ENCODE data around the gene KCND3. TPM values are rescaled to one million over a fixed set of nuclear protein-coding genes. Genes with fewer than 3 reads are reported as not detected.
A peak's percentile ranks its signal among the peaks of the same experiment; 100 is the strongest.
"Not testable (repeated sequence)": the region's sequence is repeated elsewhere in the genome, so short reads cannot be mapped to it uniquely, and the experiment has no call there.

KCND3 gene
- total and polyA plus RNA-seq, 8 donors, result 0.87 to 15.8 (median 4.5) TPM

GRCh38 chr1:111745675-111746613 is 243.5 kb downstream of the KCND3 start:
- no peaks in the 10 kb centered on the region for H3K36me3 ChIP-seq
- DNase-seq, result peak in 1 of 2 donors; percentile 38
- H3K4me3 ChIP-seq, result no peak overlapping the region
- peaks cover 0 to 13% (median 0%) of the 10 kb centered on the region in 3 donors for H3K27me3 ChIP-seq
- intact Hi-C loops (cut with DNase I; ENCODE audit: low total_unique reads), result loop anchor here (10.0 kb wide), 1 partner anchor 261 kb away; no protein-coding TSS in a partner anchor
- peaks cover 0 to 10% (median 0%) of the 10 kb centered on the region in 4 donors for H3K4me1 ChIP-seq
- TF ChIP-seq EP300 (IDR thresholded peaks at IDR 0.05) (no peak), POLR2A (IDR thresholded peaks at IDR 0.05) (no peak), POLR2AphosphoS5 (IDR thresholded peaks at IDR 0.05) (no peak)
- TF ChIP-seq, protein P1, sequence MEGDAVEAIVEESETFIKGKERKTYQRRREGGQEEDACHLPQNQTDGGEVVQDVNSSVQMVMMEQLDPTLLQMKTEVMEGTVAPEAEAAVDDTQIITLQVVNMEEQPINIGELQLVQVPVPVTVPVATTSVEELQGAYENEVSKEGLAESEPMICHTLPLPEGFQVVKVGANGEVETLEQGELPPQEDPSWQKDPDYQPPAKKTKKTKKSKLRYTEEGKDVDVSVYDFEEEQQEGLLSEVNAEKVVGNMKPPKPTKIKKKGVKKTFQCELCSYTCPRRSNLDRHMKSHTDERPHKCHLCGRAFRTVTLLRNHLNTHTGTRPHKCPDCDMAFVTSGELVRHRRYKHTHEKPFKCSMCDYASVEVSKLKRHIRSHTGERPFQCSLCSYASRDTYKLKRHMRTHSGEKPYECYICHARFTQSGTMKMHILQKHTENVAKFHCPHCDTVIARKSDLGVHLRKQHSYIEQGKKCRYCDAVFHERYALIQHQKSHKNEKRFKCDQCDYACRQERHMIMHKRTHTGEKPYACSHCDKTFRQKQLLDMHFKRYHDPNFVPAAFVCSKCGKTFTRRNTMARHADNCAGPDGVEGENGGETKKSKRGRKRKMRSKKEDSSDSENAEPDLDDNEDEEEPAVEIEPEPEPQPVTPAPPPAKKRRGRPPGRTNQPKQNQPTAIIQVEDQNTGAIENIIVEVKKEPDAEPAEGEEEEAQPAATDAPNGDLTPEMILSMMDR (IDR thresholded peaks at IDR 0.05), result no peak
- no peaks in the 10 kb centered on the region for H3K9me3 ChIP-seq
- H3K27ac ChIP-seq, result peak overlapping the region in 3 of 5 donors; percentile 1 to 43 (median 3)
- 91 to 96% (median 93%) methylated on average over 9 of the region's 9 CpGs for WGBS, 5 donors

DNA sequence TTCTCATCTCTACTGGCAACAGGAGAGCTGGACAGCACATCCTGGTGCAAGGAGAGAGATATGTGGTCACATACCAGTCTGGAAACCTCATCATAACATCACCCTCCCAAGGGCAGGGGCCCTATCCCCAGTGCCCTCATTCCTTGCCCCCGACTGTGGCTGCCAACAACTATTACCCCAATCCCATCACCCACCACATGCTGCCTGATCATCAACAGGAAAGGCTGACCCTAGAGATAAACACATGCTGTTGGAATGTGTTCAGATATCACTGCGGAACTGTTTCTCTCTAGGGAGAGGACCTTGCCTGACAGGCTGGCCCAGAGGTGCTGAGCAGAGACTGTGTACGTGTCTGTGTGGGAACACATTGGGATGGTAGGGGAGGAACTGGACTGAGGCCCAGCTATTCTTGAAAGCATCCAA is 245.8 kb downstream of the KCND3 start:
- TF ChIP-seq EP300 (IDR thresholded peaks at IDR 0.05) (no peak), POLR2AphosphoS5 (IDR thresholded peaks at IDR 0.05) (no peak), POLR2A (IDR thresholded peaks at IDR 0.05) (no peak)
- TF ChIP-seq, protein P1 (IDR thresholded peaks at IDR 0.05), result no peak
- Histone ChIP-seq H3K4me3 (no peak overlapping the region), H3K27ac (no peak overlapping the region), H3K4me1 (peaks cover 9 to 19% (median 15%) of the 10 kb centered on the region in 4 donors), H3K9me3 (no peaks in the 10 kb centered on the region), H3K36me3 (no peaks in the 10 kb centered on the region), H3K27me3 (peaks cover 0 to 23% (median 0%) of the 10 kb centered on the region in 3 donors)
- 56 to 69% (median 60%) methylated on average over 3 of the region's 3 CpGs for WGBS, 5 donors
- peak in 1 of 2 donors; percentile 5 for DNase-seq
- intact Hi-C loops (cut with DNase I; ENCODE audit: low total_unique reads), result loop anchor here (10.0 kb wide), 1 partner anchor 259 kb away; no protein-coding TSS in a partner anchor

GRCh38 chr1:111742938-111743549 is 246.4 kb downstream of the KCND3 start:
- intact Hi-C loops (cut with DNase I; ENCODE audit: low total_unique reads), result loop anchor here (10.0 kb wide), 1 partner anchor 258 kb away; no protein-coding TSS in a partner anchor
- WGBS, 5 donors, result 59 to 72% (median 65%) methylated on average over 5 of the region's 5 CpGs
- TF ChIP-seq, protein P1 (IDR thresholded peaks at IDR 0.05), result no peak
- no peak for TF ChIP-seq POLR2AphosphoS5 (IDR thresholded peaks at IDR 0.05)
- Histone ChIP-seq H3K27ac (no peak overlapping the region), H3K4me1 (peaks cover 15 to 25% (median 22%) of the 10 kb centered on the region in 4 donors), H3K9me3 (no peaks in the 10 kb centered on the region), H3K27me3 (peaks cover 0 to 23% (median 0%) of the 10 kb centered on the region in 3 donors), H3K4me3 (no peak overlapping the region), H3K36me3 (no peaks in the 10 kb centered on the region)
- peak in 1 of 2 donors; percentile 42 for DNase-seq

DNA sequence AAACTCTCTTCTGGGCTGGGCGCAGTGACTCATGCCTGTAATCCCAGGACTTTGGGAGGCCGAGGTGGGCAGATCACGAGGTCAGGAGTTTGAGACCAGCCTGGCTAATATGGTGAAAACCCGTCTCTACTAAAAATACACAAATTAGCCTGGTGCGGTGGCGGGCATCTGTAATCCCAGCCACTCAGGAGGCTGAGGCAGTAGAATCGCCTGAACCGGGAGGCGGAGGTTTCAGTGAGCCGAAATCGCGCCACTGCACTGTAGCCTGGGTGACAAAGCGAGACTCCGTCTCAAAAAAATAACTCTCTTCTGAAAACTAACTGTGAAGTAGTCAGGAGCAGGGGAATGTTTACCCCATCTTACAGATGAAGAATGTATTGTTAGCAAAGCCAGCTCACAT is 247.2 kb downstream of the KCND3 start:
- Histone ChIP-seq H3K4me1 (peaks cover 22 to 31% (median 29%) of the 10 kb centered on the region in 4 donors), H3K27me3 (peaks cover 0 to 23% (median 0%) of the 10 kb centered on the region in 3 donors)
- WGBS, 5 donors, result 91 to 97% (median 93%) methylated on average over 14 of the region's 14 CpGs
- intact Hi-C loops (cut with DNase I; ENCODE audit: low total_unique reads), result loop anchor here (10.0 kb wide), 1 partner anchor 257 kb away; no protein-coding TSS in a partner anchor
- not testable (repeated sequence) for H3K4me3 ChIP-seq, H3K9me3 ChIP-seq, H3K36me3 ChIP-seq, H3K27ac ChIP-seq
- peak in 1 of 2 donors; percentile 2 for DNase-seq
